ENCODE data around the gene MTHFR.

Gene MTHFR

DNA sequence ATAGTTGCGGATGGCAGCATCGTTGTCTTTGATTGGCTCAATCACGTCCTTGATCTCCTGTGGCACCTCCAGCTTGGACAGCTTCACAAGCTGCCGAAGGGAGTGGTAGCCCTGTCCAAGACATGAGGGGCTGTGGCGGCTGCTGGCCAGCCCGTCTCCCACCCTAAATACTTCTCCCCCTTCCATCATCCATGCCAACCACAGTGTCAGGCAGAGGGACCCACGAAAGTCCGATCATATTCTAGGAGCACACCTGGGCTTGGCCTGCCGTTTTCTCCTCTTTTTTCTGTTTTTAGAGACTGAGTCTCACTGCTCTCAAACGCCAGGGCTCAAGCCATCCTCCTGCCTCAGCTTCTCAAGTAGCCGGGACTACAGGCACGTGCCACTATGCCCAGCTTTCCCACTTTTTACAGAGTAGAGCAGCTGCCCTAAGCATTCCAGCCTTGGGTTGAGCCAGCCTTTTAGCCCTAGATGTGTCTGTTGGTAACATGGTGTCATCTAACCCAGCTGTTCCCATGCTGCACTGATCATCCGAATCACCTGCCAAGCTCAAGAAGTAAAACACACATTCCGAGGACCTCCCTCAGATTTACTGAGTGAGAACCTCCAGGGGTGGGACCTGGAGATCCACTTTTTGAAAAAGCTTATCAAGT is 10.4 kb downstream of the MTHFR start:
- TF ChIP-seq, protein P1, sequence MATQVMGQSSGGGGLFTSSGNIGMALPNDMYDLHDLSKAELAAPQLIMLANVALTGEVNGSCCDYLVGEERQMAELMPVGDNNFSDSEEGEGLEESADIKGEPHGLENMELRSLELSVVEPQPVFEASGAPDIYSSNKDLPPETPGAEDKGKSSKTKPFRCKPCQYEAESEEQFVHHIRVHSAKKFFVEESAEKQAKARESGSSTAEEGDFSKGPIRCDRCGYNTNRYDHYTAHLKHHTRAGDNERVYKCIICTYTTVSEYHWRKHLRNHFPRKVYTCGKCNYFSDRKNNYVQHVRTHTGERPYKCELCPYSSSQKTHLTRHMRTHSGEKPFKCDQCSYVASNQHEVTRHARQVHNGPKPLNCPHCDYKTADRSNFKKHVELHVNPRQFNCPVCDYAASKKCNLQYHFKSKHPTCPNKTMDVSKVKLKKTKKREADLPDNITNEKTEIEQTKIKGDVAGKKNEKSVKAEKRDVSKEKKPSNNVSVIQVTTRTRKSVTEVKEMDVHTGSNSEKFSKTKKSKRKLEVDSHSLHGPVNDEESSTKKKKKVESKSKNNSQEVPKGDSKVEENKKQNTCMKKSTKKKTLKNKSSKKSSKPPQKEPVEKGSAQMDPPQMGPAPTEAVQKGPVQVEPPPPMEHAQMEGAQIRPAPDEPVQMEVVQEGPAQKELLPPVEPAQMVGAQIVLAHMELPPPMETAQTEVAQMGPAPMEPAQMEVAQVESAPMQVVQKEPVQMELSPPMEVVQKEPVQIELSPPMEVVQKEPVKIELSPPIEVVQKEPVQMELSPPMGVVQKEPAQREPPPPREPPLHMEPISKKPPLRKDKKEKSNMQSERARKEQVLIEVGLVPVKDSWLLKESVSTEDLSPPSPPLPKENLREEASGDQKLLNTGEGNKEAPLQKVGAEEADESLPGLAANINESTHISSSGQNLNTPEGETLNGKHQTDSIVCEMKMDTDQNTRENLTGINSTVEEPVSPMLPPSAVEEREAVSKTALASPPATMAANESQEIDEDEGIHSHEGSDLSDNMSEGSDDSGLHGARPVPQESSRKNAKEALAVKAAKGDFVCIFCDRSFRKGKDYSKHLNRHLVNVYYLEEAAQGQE (IDR thresholded peaks at IDR 0.05; ENCODE audit: insufficient replicate concordance, low read depth): no peak
- TF ChIP-seq SPI1 (IDR thresholded peaks at IDR 0.05; ENCODE audit: borderline replicate concordance, low read depth): no peak
- no peak for TF ChIP-seq POLR2AphosphoS5 (IDR thresholded peaks at IDR 0.05; ENCODE audit: low read depth)
- TF ChIP-seq GABPA (IDR thresholded peaks at IDR 0.05; ENCODE audit: low read depth): no peak
- TF ChIP-seq CTCF (IDR thresholded peaks at IDR 0.05; ENCODE audit: insufficient read depth, low read length): no peak
- Histone ChIP-seq H3K4me3 (replicated peaks; ENCODE audit: insufficient read depth, low read length) (no peak overlapping the region), H3K27ac (replicated peaks) (no peak overlapping the region), H3K27me3 (ENCODE audit: insufficient read depth, poor library complexity, severe bottlenecking) (no peaks in the 10 kb centered on the region)
- DNase-seq (ENCODE audit: low read depth in 1 of 2, low spot score in 1 of 2): no peak

DNA sequence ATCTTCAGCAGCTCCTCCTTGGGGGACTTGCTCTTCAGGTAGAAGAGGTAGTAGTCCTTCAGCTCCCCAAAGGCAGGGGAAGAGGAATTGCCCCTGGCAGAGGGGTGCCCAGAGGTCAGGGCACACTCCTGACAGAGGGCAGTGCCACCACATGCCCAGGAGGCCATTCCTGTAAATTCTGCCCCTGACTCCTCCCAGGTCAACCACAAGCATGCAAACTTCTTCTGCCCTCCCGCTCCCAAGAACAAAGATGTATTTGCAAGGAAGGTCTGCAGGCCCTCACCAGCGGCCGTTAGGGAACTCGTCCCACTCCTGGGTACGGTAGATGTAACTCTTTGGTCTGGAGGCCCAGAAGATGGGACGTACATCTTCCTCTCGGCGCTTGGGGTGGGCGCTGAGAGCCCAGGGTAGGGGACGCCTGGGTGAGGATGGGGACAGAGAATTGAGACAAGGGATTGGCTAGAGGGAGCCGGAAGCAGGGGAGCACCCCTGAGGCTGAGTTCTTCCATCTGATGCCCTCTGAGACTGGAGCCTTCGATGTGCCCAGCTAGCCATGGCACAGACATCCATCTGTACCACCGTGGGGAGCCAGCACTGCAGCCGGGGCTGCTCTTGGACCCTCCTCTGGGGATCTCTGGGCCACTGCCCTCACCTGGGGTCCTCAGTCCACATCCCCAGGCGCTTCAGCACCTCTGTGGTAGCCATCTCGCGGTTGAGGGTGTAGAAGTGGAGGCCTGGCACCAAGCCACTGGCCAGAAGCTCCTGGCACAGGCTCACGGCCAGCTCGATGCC is 11.1 kb downstream of the MTHFR start:
- TF ChIP-seq SPI1 (IDR thresholded peaks at IDR 0.05; ENCODE audit: borderline replicate concordance, low read depth): no peak
- TF ChIP-seq GABPA (IDR thresholded peaks at IDR 0.05; ENCODE audit: low read depth): no peak
- TF ChIP-seq, protein P1 (IDR thresholded peaks at IDR 0.05; ENCODE audit: insufficient replicate concordance, low read depth): no peak
- no peak for TF ChIP-seq POLR2AphosphoS5 (IDR thresholded peaks at IDR 0.05; ENCODE audit: low read depth)
- TF ChIP-seq CTCF (IDR thresholded peaks at IDR 0.05; ENCODE audit: insufficient read depth, low read length): no peak
- no peaks in the 10 kb centered on the region for H3K27me3 ChIP-seq (ENCODE audit: insufficient read depth, poor library complexity, severe bottlenecking)
- H3K27ac ChIP-seq (replicated peaks): no peak overlapping the region
- DNase-seq (ENCODE audit: low read depth in 1 of 2, low spot score in 1 of 2): no peak
- H3K4me3 ChIP-seq (replicated peaks; ENCODE audit: insufficient read depth, low read length): no peak overlapping the region

DNA sequence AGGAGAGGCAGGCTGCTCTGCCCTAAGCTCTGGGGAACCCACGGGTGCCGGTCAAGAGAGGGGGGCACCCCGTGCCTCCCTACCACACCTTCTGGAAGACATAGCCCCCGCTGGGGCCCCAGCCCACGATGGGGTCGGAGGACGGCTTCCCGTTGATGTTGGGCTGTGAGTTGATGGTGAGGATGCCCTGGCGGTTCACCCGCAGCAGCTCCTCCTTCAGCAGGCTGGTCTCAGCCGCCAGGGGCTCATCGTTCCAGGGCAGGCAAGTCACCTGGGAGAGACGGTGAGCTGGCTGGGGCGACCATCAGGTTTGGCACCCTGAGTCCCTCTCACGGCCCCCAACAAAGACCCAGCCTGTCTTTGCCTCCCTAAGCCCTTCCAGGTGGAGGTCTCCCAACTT is 11.9 kb downstream of the MTHFR start:
- TF ChIP-seq SPI1 (IDR thresholded peaks at IDR 0.05; ENCODE audit: borderline replicate concordance, low read depth): no peak
- no peak for TF ChIP-seq GABPA (IDR thresholded peaks at IDR 0.05; ENCODE audit: low read depth)
- DNase-seq (ENCODE audit: low read depth in 1 of 2, low spot score in 1 of 2): no peak

GRCh38 chr1:11792106-11792505 is 13.7 kb downstream of the MTHFR start:
- no peak for DNase-seq (ENCODE audit: low read depth in 1 of 2, low spot score in 1 of 2)
- no peaks in the 10 kb centered on the region for H3K27me3 ChIP-seq (ENCODE audit: insufficient read depth, poor library complexity, severe bottlenecking)
- H3K27ac ChIP-seq (replicated peaks): no peak overlapping the region
- H3K4me3 ChIP-seq (replicated peaks; ENCODE audit: insufficient read depth, low read length): no peak overlapping the region
- TF ChIP-seq POLR2AphosphoS5 (IDR thresholded peaks at IDR 0.05; ENCODE audit: low read depth): no peak
- TF ChIP-seq SPI1 (IDR thresholded peaks at IDR 0.05; ENCODE audit: borderline replicate concordance, low read depth): no peak

More for the DNA sequence above, 11.9 kb downstream of the MTHFR start:
- Histone ChIP-seq H3K27ac (replicated peaks) (no peak overlapping the region), H3K27me3 (ENCODE audit: insufficient read depth, poor library complexity, severe bottlenecking) (no peaks in the 10 kb centered on the region), H3K4me3 (replicated peaks; ENCODE audit: insufficient read depth, low read length) (no peak overlapping the region)

Measured in HL-60 (cell line).